K562 (cell line): Measurements from ENCODE around the gene TLR3. TPM values are rescaled to one million over a fixed set of nuclear protein-coding genes. Genes with fewer than 3 reads are reported as not detected.
A peak's percentile ranks its signal among the peaks of the same experiment; 100 is the strongest.

Experiments used
- ATAC-seq: fragments of 200-7000 bp; cut with Tn5 transposase; 3 replicates; pipeline ENCODE4 v1.9.1; 2020; ENCODE audit warnings: moderate library complexity
- BruUV-seq: library from RNA; stranded (reverse); fragments of 400-500 nt; replicated peaks from 2 replicates; lab custom pipeline; 2021; lab: Mats Ljungman, UMichigan
- CTCF ChIA-PET: fragments of 300-600 bp; formaldehyde crosslinking; extraction: SDS; loops from one replicate; lab custom pipeline; 2021; ENCODE audit warnings: low intra/inter-chr PET ratio; lab: Yijun Ruan, JAX
- POLR2A ChIA-PET: fragments of 300-600, 350-650 bp; sonication (Branson Sonifier 250); formaldehyde crosslinking; extraction: SDS; loops from one replicate; lab custom pipeline; 2021; ENCODE audit warnings: antibody characterized with exemption, inconsistent platforms; lab: Yijun Ruan, JAX
- DNase-seq, 4 experiments: peaks; one replicate each; pipeline versions ENCODE4 v3.0.0 to v3.0.0-alpha.2; 2011 to 2018; ENCODE audit warnings: low spot score in 3 of 4, mixed read lengths in 3 of 4; ENCODE audit errors: extremely low read depth in 1 of 4
- FAIRE-seq: peaks from 2 replicates; lab custom pipeline; 2011; peaks lifted over from hg19 to GRCh38; lab: Jason Lieb, UNC
- H2AFZ ChIP-seq: 2 replicates; pipeline ENCODE4 v1.6.0; 2011; ENCODE audit warnings: low read depth, low read length, control low read depth, inconsistent platforms
- H3K27ac ChIP-seq: fragments of 200-600 bp; 3 replicates; pipeline ENCODE4 v1.8.0; 2011; ENCODE audit warnings: low read depth, mild to moderate bottlenecking, control low read depth, inconsistent platforms, low read length, moderate library complexity, mixed read lengths; ENCODE audit errors: extremely low read depth
- H3K27me3 ChIP-seq, 2 experiments: fragments of 300-600 bp in 1 of 2; 2 replicates in 1 of 2; 3 replicates in 1 of 2; pipeline versions ENCODE4 v1.6.0 to v1.8.0; 2011; ENCODE audit warnings: inconsistent platforms in 2 of 2, low read length in 2 of 2, mild to moderate bottlenecking in 1 of 2, mixed read lengths in 1 of 2, moderate library complexity in 1 of 2; ENCODE audit not compliant: control insufficient read depth in 2 of 2, insufficient read depth in 2 of 2
- H3K36me3 ChIP-seq: fragments of 300-600 bp; 3 replicates; pipeline ENCODE4 v1.8.0; 2011; ENCODE audit warnings: mild to moderate bottlenecking, low read length, inconsistent platforms; ENCODE audit not compliant: control insufficient read depth, insufficient read depth
- H3K4me1 ChIP-seq, 2 experiments: fragments of 200-600 bp in 1 of 2; replicated peaks in 1 of 2; 2 replicates in 1 of 2; 3 replicates in 1 of 2; pipeline versions ENCODE4 v1.5.1 to v1.8.0; 2011; ENCODE audit warnings: inconsistent platforms in 2 of 2, low read length in 2 of 2, mild to moderate bottlenecking in 1 of 2, mixed read lengths in 1 of 2, moderate library complexity in 1 of 2; ENCODE audit not compliant: control insufficient read depth in 2 of 2, insufficient read depth in 2 of 2
- H3K4me2 ChIP-seq: 2 replicates; pipeline ENCODE4 v1.6.1; 2011; ENCODE audit warnings: low read length, control low read depth, inconsistent platforms, mixed read lengths; ENCODE audit not compliant: insufficient read depth
- H3K4me3 ChIP-seq: fragments of 200-600 bp; sonication (generic), shearing (Covaris generic); 2 replicates; pipeline ENCODE4 v1.5.1; 2016; ENCODE audit warnings: control low read depth, inconsistent platforms
- H3K79me2 ChIP-seq: fragments of 200-600 bp; 3 replicates; pipeline ENCODE4 v1.8.0; 2011; ENCODE audit warnings: low read length, inconsistent platforms; ENCODE audit not compliant: control insufficient read depth, insufficient read depth
- H3K9ac ChIP-seq, 2 experiments: 2 replicates each; pipeline versions ENCODE4 v1.6.0 to v1.6.1; 2011; ENCODE audit warnings: low read depth in 2 of 2, low read length in 2 of 2, control low read depth in 1 of 2, inconsistent platforms in 1 of 2, mild to moderate bottlenecking in 1 of 2, mixed read lengths in 1 of 2; ENCODE audit not compliant: insufficient read depth in 1 of 2
- H3K9me1 ChIP-seq: one replicate; pipeline ENCODE4 v1.6.0; 2011; ENCODE audit warnings: inconsistent platforms, mild to moderate bottlenecking, low read length, moderate library complexity; ENCODE audit not compliant: control insufficient read depth, insufficient read depth
- H3K9me3 ChIP-seq: replicated peaks from 2 replicates; pipeline ENCODE4 v1.5.1; 2011; ENCODE audit warnings: low read depth, low read length, inconsistent platforms; ENCODE audit not compliant: control insufficient read depth, insufficient read depth
- H4K20me1 ChIP-seq: replicated peaks from 2 replicates; pipeline ENCODE4 v1.6.1; 2011; ENCODE audit warnings: low read length, inconsistent platforms, mixed read lengths; ENCODE audit not compliant: control insufficient read depth, insufficient read depth
- ARHGAP35 ChIP-seq: fragments of 450-650 bp; IDR thresholded peaks from 2 replicates; pipeline ENCODE4 v1.6.1; 2018; ENCODE audit not compliant: partially characterized antibody
- NELFE ChIP-seq: IDR thresholded peaks from 2 replicates; pipeline ENCODE4 v1.6.1; 2011; ENCODE audit warnings: mild to moderate bottlenecking; ENCODE audit not compliant: insufficient read depth, insufficient read length
- POLR2AphosphoS5 ChIP-seq: IDR thresholded peaks from 2 replicates; pipeline ENCODE4 v1.6.1; 2011; ENCODE audit warnings: mild to moderate bottlenecking, low read depth, low read length, moderate library complexity; ENCODE audit not compliant: control insufficient read depth, insufficient read depth
- POLR3G ChIP-seq: IDR thresholded peaks from 2 replicates; pipeline ENCODE4 v1.6.1; 2011; ENCODE audit not compliant: insufficient read length, insufficient replicate concordance; ENCODE audit errors: extremely low read depth
- RAD21 ChIP-seq, 2 experiments: fragments of 250-450 bp in 1 of 2; fragments of 450-650 bp in 1 of 2; sonication (Bioruptor Pico) in 1 of 2; formaldehyde crosslinking in 1 of 2; IDR thresholded peaks in 1 of 2; conservative IDR thresholded peaks in 1 of 2; 2 replicates each; pipeline versions ENCODE4 v1.4.0 to v1.8.0; 2020 to 2022; ENCODE audit warnings: mild to moderate bottlenecking in 2 of 2, moderate library complexity in 1 of 2
- STAT5B ChIP-seq: fragments of 250-450 bp; sonication (Bioruptor Pico); IDR thresholded peaks from 2 replicates; pipeline ENCODE4 v1.8.0; 2021; ENCODE audit warnings: mild to moderate bottlenecking, inconsistent platforms
- ZNF408 ChIP-seq: fragments of 250-450 bp; sonication (Bioruptor Pico); IDR thresholded peaks from 2 replicates; pipeline ENCODE4 v1.4.0; 2020; ENCODE audit warnings: low read depth, mild to moderate bottlenecking, moderate library complexity
- WGBS: fragments of 100-300 bp; shearing (Covaris generic); methylation state at CpG from one replicate; pipeline ENCODE4 v1.1.6; 2016; ENCODE audit warnings: low coverage, mixed read lengths; ENCODE audit not compliant: insufficient coverage; ENCODE audit errors: missing lambda C conversion rate; 5-methylcytosine and 5-hydroxymethylcytosine counted together
- in situ Hi-C: fragments of 300-500 bp; cut with MboI; formaldehyde crosslinking; loops from 4 replicates; pipeline ENCODE4 v1.15.0; 2018; ENCODE audit warnings: inconsistent platforms, mixed read lengths
- intact Hi-C: fragments of 100-400 bp; cut with micrococcal nuclease; formaldehyde crosslinking; loops from 2 replicates; pipeline ENCODE4 v1.14.2; 2022
- polyA plus RNA-seq, 8 experiments: library from polyadenylated mRNA; depleted of rRNA in 4 of 8; stranded (reverse) in 5 of 8; unstranded in 3 of 8; fragments of >200 nt; fragmentation: Nextera tagmentation in 2 of 8; fragmentation: Illumina TruSeq in 1 of 8; extraction: Ambion mirVana in 2 of 8; extraction: Trizol in 1 of 8; gene quantifications; 2 replicates each; pipeline versions ENCODE4 v1.2.1 to v1.2.3, GENCODE V29; 2011 to 2014; ENCODE audit warnings: inconsistent platforms in 1 of 8, missing spikeins in 1 of 8
- total RNA-seq, 7 experiments: library from RNA; depleted of rRNA in 6 of 7; stranded (reverse); fragments of >200 nt in 6 of 7; fragmentation: Illumina TruSeq in 2 of 7; extraction: Trizol in 2 of 7; gene quantifications; 2 replicates each; pipeline versions ENCODE4 v1.2.1 to v1.2.3, GENCODE V29; 2011 to 2021; ENCODE audit warnings: low replicate concordance in 1 of 7
- TF ChIP-seq, protein P1 (sequence below): fragments of 450-650 bp; formaldehyde crosslinking; IDR thresholded peaks from 2 replicates; pipeline ENCODE4 v1.4.0; 2020; ENCODE audit warnings: mild to moderate bottlenecking, moderate library complexity
- TF ChIP-seq, protein P2 (sequence below), 3 experiments: IDR thresholded peaks in 2 of 3; conservative IDR thresholded peaks in 1 of 3; 2 replicates each; pipeline ENCODE4 v1.5.1; 2011 to 2012; ENCODE audit warnings: low read length in 3 of 3, mild to moderate bottlenecking in 3 of 3, control low read depth in 2 of 3, improper control_type of control experiment in 1 of 3, inconsistent platforms in 1 of 3, low read depth in 1 of 3, mixed read lengths in 1 of 3, moderate library complexity in 1 of 3; ENCODE audit not compliant: insufficient read depth in 2 of 3
- TF ChIP-seq, protein P3 (sequence below): sonication (generic); formaldehyde crosslinking; IDR thresholded peaks from 2 replicates; pipeline ENCODE4 v1.8.0; 2022; ENCODE audit warnings: mild to moderate bottlenecking, missing genetic modification reagents
- TF ChIP-seq, protein P4 (sequence below): fragments of 450-650 bp; IDR thresholded peaks from 2 replicates; pipeline ENCODE4 v1.6.1; 2018; ENCODE audit not compliant: partially characterized antibody

Gene TLR3
- total and polyA plus RNA-seq, 9 of the 15 experiments (the other 6 are each of a cell fraction or from before 2014, with no cell fraction given): 0.01 TPM; not detected in 8

DNA sequence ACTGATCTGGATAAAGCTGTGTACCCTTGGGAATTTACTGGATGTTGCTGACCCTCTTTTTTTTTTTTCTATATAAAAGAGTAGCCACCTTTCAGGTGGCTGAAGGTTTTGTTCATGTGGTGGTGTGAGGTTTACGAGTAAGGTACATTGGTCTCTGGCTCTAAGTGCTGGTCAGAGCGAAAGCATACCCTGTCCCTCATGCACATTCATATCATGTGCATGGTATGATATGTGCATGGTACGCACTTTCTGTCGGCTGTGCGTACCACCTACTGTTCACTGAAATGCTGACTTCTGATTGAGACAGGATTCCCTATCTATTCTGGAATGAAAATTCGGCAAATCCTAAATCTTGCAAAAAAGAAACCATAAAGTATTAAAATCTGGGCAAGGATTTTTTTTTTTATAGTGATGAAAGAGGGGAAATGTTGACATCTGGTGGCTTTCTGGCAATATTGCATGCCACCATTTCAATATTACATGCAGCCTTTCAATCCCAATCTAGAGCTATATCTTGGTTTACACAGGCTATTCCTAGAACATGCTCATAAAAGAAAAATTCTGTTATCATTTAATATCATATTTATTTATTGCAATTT, 68.3 kb downstream of the TLR3 start:
- FAIRE-seq (peak; percentile 78), DNase-seq (peak in 1 of 4 experiments; percentile 18)
- TF ChIP-seq, protein P1, sequence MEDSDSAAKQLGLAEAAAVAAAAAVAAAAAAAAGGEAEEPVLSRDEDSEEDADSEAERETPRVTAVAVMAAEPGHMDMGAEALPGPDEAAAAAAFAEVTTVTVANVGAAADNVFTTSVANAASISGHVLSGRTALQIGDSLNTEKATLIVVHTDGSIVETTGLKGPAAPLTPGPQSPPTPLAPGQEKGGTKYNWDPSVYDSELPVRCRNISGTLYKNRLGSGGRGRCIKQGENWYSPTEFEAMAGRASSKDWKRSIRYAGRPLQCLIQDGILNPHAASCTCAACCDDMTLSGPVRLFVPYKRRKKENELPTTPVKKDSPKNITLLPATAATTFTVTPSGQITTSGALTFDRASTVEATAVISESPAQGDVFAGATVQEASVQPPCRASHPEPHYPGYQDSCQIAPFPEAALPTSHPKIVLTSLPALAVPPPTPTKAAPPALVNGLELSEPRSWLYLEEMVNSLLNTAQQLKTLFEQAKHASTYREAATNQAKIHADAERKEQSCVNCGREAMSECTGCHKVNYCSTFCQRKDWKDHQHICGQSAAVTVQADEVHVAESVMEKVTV (CRISPR knock-in tag): peak; percentile 18; the same call in 1 of the 2 replicates
- TF ChIP-seq, protein P2, sequence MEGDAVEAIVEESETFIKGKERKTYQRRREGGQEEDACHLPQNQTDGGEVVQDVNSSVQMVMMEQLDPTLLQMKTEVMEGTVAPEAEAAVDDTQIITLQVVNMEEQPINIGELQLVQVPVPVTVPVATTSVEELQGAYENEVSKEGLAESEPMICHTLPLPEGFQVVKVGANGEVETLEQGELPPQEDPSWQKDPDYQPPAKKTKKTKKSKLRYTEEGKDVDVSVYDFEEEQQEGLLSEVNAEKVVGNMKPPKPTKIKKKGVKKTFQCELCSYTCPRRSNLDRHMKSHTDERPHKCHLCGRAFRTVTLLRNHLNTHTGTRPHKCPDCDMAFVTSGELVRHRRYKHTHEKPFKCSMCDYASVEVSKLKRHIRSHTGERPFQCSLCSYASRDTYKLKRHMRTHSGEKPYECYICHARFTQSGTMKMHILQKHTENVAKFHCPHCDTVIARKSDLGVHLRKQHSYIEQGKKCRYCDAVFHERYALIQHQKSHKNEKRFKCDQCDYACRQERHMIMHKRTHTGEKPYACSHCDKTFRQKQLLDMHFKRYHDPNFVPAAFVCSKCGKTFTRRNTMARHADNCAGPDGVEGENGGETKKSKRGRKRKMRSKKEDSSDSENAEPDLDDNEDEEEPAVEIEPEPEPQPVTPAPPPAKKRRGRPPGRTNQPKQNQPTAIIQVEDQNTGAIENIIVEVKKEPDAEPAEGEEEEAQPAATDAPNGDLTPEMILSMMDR (IDR thresholded peaks at IDR 0.05 in 2 of 3, conservative IDR thresholded peaks at IDR 0.05 in 1 of 3; ENCODE audit: insufficient read depth in 2 of 3, low read depth in 1 of 3, low read length in 3 of 3): peak; percentile 39 to 63 (median 41); a peak in 3 of 6 replicates
- no peak for TF ChIP-seq ZNF408 (CRISPR knock-in tag)
- TF ChIP-seq POLR2AphosphoS5: no peak
- TF ChIP-seq, protein P3, sequence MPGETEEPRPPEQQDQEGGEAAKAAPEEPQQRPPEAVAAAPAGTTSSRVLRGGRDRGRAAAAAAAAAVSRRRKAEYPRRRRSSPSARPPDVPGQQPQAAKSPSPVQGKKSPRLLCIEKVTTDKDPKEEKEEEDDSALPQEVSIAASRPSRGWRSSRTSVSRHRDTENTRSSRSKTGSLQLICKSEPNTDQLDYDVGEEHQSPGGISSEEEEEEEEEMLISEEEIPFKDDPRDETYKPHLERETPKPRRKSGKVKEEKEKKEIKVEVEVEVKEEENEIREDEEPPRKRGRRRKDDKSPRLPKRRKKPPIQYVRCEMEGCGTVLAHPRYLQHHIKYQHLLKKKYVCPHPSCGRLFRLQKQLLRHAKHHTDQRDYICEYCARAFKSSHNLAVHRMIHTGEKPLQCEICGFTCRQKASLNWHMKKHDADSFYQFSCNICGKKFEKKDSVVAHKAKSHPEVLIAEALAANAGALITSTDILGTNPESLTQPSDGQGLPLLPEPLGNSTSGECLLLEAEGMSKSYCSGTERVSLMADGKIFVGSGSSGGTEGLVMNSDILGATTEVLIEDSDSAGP: no peak
- TF ChIP-seq ARHGAP35: no peak
- TF ChIP-seq NELFE: no peak
- no peak for TF ChIP-seq STAT5B (CRISPR knock-in tag)
- TF ChIP-seq POLR3G: no peak
- peak; percentile 31 to 35; a peak in 3 of 4 replicates for TF ChIP-seq RAD21 (CRISPR knock-in tag; conservative IDR thresholded peaks at IDR 0.05 in 1 of 2, IDR thresholded peaks at IDR 0.05 in 1 of 2)
- TF ChIP-seq, protein P4, sequence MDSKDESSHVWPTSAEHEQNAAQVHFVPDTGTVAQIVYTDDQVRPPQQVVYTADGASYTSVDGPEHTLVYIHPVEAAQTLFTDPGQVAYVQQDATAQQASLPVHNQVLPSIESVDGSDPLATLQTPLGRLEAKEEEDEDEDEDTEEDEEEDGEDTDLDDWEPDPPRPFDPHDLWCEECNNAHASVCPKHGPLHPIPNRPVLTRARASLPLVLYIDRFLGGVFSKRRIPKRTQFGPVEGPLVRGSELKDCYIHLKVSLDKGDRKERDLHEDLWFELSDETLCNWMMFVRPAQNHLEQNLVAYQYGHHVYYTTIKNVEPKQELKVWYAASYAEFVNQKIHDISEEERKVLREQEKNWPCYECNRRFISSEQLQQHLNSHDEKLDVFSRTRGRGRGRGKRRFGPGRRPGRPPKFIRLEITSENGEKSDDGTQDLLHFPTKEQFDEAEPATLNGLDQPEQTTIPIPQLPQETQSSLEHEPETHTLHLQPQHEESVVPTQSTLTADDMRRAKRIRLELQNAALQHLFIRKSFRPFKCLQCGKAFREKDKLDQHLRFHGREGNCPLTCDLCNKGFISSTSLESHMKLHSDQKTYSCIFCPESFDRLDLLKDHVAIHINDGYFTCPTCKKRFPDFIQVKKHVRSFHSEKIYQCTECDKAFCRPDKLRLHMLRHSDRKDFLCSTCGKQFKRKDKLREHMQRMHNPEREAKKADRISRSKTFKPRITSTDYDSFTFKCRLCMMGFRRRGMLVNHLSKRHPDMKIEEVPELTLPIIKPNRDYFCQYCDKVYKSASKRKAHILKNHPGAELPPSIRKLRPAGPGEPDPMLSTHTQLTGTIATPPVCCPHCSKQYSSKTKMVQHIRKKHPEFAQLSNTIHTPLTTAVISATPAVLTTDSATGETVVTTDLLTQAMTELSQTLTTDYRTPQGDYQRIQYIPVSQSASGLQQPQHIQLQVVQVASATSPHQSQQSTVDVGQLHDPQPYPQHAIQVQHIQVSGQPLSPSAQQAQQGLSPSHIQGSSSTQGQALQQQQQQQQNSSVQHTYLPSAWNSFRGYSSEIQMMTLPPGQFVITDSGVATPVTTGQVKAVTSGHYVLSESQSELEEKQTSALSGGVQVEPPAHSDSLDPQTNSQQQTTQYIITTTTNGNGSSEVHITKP: no peak

More for the DNA sequence above, 68.3 kb downstream of the TLR3 start:
- Histone ChIP-seq H3K4me1 (no peaks in the 10 kb centered on the region), H3K27me3 (peaks cover 13 to 37% of the 10 kb centered on the region in 2 experiments), H3K4me3 (no peak overlapping the region), H3K9me3 (no peaks in the 10 kb centered on the region), H3K36me3 (no peaks in the 10 kb centered on the region), H3K4me2 (no peak overlapping the region), H3K9ac (no peak overlapping the region), H4K20me1 (no peaks in the 10 kb centered on the region), H3K79me2 (no peaks in the 10 kb centered on the region), H2AFZ (no peak overlapping the region), H3K9me1 (no peaks in the 10 kb centered on the region), H3K27ac (no peak overlapping the region)
- ChIA-PET CTCF (interaction anchor here (1.3 kb wide), 1 partner anchor 496 kb away, joined by 5 read pairs; no protein-coding TSS in a partner anchor), POLR2A (no interaction called here)
- in situ Hi-C loops: no loop called here
- intact Hi-C loops: loop anchor here (2.0 to 10.0 kb wide), 2 partner anchors 68 to 492 kb away; partner anchors contain the start of gene TLR3
- WGBS: 11% methylated on average over 6 of the region's 6 CpGs
- ATAC-seq: no peak; the same call in 2 of the 3 replicates
- BruUV-seq: no TSS peak
